HEK293 (cell line): ENCODE measurements around the gene PRR15L.

ENCODE experiments used
- CTCF ChIA-PET: fragments of 350-600 bp; formaldehyde crosslinking; extraction: SDS; loops from one replicate; lab custom pipeline; 2021; ENCODE audit warnings: antibody characterized with exemption; lab: Yijun Ruan, JAX
- POLR2A ChIA-PET: fragments of 300-600 bp; formaldehyde crosslinking; extraction: SDS; loops from one replicate; lab custom pipeline; 2020; ENCODE audit warnings: antibody characterized with exemption, inconsistent platforms; lab: Yijun Ruan, JAX
- H3K27ac ChIP-seq: fragments of 200-500 bp; sonication (Bioruptor generic); 2 replicates; pipeline ENCODE4 v1.5.1; 2014; ENCODE audit warnings: low read depth, low read length, control low read depth, inconsistent platforms; ENCODE audit errors: extremely low read depth
- H3K36me3 ChIP-seq, 2 experiments: fragments of 200-500 bp in 1 of 2; sonication (Bioruptor generic) in 1 of 2; 1 replicate in 1 of 2; 2 replicates in 1 of 2; pipeline ENCODE4 v1.5.1; 2014 to 2017; ENCODE audit warnings: inconsistent platforms in 2 of 2, low read length in 2 of 2; ENCODE audit not compliant: control insufficient read depth in 2 of 2, insufficient read depth in 1 of 2
- H3K4me1 ChIP-seq: fragments of 200-500 bp; sonication (Bioruptor generic); 2 replicates; pipeline ENCODE4 v1.5.1; 2014; ENCODE audit warnings: mild to moderate bottlenecking, low read length, inconsistent platforms; ENCODE audit not compliant: control insufficient read depth, insufficient read depth
- H3K4me3 ChIP-seq: 2 replicates; pipeline ENCODE4 v1.5.1; 2011; ENCODE audit warnings: low read depth, mild to moderate bottlenecking, control low read depth, low read length, moderate library complexity
- H3K9me3 ChIP-seq: fragments of 200-500 bp; sonication (Bioruptor generic); 2 replicates; pipeline ENCODE4 v1.5.1; 2014; ENCODE audit warnings: low read depth, low read length, inconsistent platforms; ENCODE audit not compliant: control insufficient read depth, insufficient read depth
- GFI1B ChIP-seq: fragments of 450-650 bp; formaldehyde crosslinking; IDR thresholded peaks from 2 replicates; pipeline ENCODE4 v1.5.1; 2016; ENCODE audit warnings: missing biosample characterization, missing genetic modification characterization
- HIC1 ChIP-seq: fragments of 450-650 bp; formaldehyde crosslinking; IDR thresholded peaks from 2 replicates; pipeline ENCODE4 v1.5.1; 2016; ENCODE audit warnings: missing biosample characterization, missing genetic modification characterization
- KLF17 ChIP-seq: fragments of 450-650 bp; formaldehyde crosslinking; IDR thresholded peaks from 2 replicates; pipeline ENCODE4 v1.5.1; 2016; ENCODE audit warnings: missing biosample characterization, missing genetic modification characterization
- PRDM4 ChIP-seq: fragments of 450-650 bp; formaldehyde crosslinking; IDR thresholded peaks from 2 replicates; pipeline ENCODE4 v1.5.1; 2017; ENCODE audit warnings: missing biosample characterization, missing genetic modification characterization
- REST ChIP-seq: fragments of 450-650 bp; formaldehyde crosslinking; IDR thresholded peaks from 2 replicates; pipeline ENCODE4 v1.5.1; 2016; ENCODE audit warnings: missing biosample characterization, missing genetic modification characterization
- SALL2 ChIP-seq: fragments of 450-650 bp; formaldehyde crosslinking; IDR thresholded peaks from 2 replicates; pipeline ENCODE4 v1.5.0; 2017; ENCODE audit warnings: missing biosample characterization, mild to moderate bottlenecking, missing genetic modification characterization, borderline replicate concordance
- ZBTB11 ChIP-seq: fragments of 450-650 bp; formaldehyde crosslinking; conservative IDR thresholded peaks from 2 replicates; pipeline ENCODE4 v1.5.1; 2016; ENCODE audit warnings: low read depth, missing biosample characterization, missing genetic modification characterization
- ZFP3 ChIP-seq: fragments of 450-650 bp; formaldehyde crosslinking; IDR thresholded peaks from 2 replicates; pipeline ENCODE4 v1.5.1; 2016; ENCODE audit warnings: low read depth, missing biosample characterization, missing genetic modification characterization
- ZNF146 ChIP-seq: fragments of 450-650 bp; formaldehyde crosslinking; IDR thresholded peaks from 2 replicates; pipeline ENCODE4 v1.5.1; 2016; ENCODE audit warnings: missing biosample characterization, missing genetic modification characterization
- ZNF2 ChIP-seq: fragments of 450-650 bp; formaldehyde crosslinking; IDR thresholded peaks from 2 replicates; pipeline ENCODE4 v1.5.1; 2016; ENCODE audit warnings: missing biosample characterization, missing genetic modification characterization
- ZNF362 ChIP-seq: fragments of 450-650 bp; formaldehyde crosslinking; IDR thresholded peaks from 2 replicates; pipeline ENCODE4 v1.5.1; 2016; ENCODE audit warnings: missing biosample characterization, missing genetic modification characterization
- ZNF670 ChIP-seq: fragments of 450-650 bp; formaldehyde crosslinking; IDR thresholded peaks from 2 replicates; pipeline ENCODE4 v1.5.1; 2016; ENCODE audit warnings: missing biosample characterization, missing genetic modification characterization, low read depth
- ZNF704 ChIP-seq: fragments of 450-650 bp; formaldehyde crosslinking; IDR thresholded peaks from 2 replicates; pipeline ENCODE4 v1.5.1; 2016; ENCODE audit warnings: missing biosample characterization, missing genetic modification characterization

Gene PRR15L

GRCh38 chr17:47981462-47981861 is 23.8 kb upstream of the PRR15L start (continued):
- no peak for TF ChIP-seq REST (tag by site-specific recombination)
- TF ChIP-seq ZFP3: no peak
- TF ChIP-seq ZNF704: no peak
- no peak for TF ChIP-seq ZNF146 (tag by site-specific recombination)
- TF ChIP-seq, all 188 proteins: peak for 0

- Histone ChIP-seq H3K27ac (no peak overlapping the region), H3K9me3 (no peaks in the 10 kb centered on the region), H3K36me3 (peaks cover 27 to 80% of the 10 kb centered on the region in 2 experiments)
- CTCF ChIA-PET: interaction anchor here (1.2 to 21.9 kb wide), 4 partner anchors 9 to 36 kb away, joined by 3 to 592 read pairs (median 204); partner anchors contain the start of genes CDK5RAP3, PNPO and PRR15L
- TF ChIP-seq ZNF362 (tag by site-specific recombination) (no peak), ZBTB11 (tag by site-specific recombination) (no peak)
- TF ChIP-seq, all 188 proteins: peak for 0
- POLR2A ChIA-PET: no interaction called here
- H3K4me1 ChIP-seq: no peaks in the 10 kb centered on the region
- no peak overlapping the region for H3K4me3 ChIP-seq
Measured at GRCh38 chr17:47980541-47980940, 22.9 kb upstream of the PRR15L start.

- Histone ChIP-seq H3K27ac (no peak overlapping the region), H3K9me3 (no peaks in the 10 kb centered on the region), H3K4me3 (no peak overlapping the region), H3K4me1 (no peaks in the 10 kb centered on the region), H3K36me3 (peaks cover 34 to 92% of the 10 kb centered on the region in 2 experiments)
- POLR2A ChIA-PET: interaction anchor here (0.8 to 1.6 kb wide), 5 partner anchors 8 to 43 kb away, joined by 3 to 7 read pairs (median 3); partner anchors contain the start of gene CDK5RAP3
- CTCF ChIA-PET: interaction anchor here (0.6 to 21.9 kb wide), 33 partner anchors 8 to 1903 kb away, joined by 3 to 592 read pairs (median 5); partner anchors contain the start of genes CBX1, CDK5RAP3, PNPO and PRR15L
- TF ChIP-seq KLF17 (tag by site-specific recombination) (0 out of 2 replicates have a peak, but pooled peaks have one; percentile 26), ZNF670 (tag by site-specific recombination) (no peak), ZNF2 (0 out of 2 replicates have a peak, but pooled peaks have one; percentile 47), GFI1B (tag by site-specific recombination) (no peak), PRDM4 (no peak), SALL2 (tag by site-specific recombination) (no peak), HIC1 (tag by site-specific recombination) (no peak)
Measured at GRCh38 chr17:47978324-47978723, 20.6 kb upstream of the PRR15L start.
